Ascending aorta (tissue), 2 donors: Measurements from ENCODE around the gene DNAH11. TPM values are rescaled to one million over a fixed set of nuclear protein-coding genes. Genes with fewer than 3 reads are reported as not detected.

Experiments
- DNase-seq, 2 donors: peaks; one replicate each; pipeline ENCODE4 v3.0.0-alpha.2; 2019; ENCODE audit warnings: low spot score in 2 of 2
- H3K27ac ChIP-seq, 2 donors: fragments of 200-600 bp; sonication (generic); one replicate each; pipeline ENCODE4 v1.5.1; 2016 to 2017; ENCODE audit warnings: mild to moderate bottlenecking in 1 of 2
- H3K27me3 ChIP-seq: fragments of 200-600 bp; sonication (generic); one replicate; pipeline ENCODE4 v1.5.1; 2017
- H3K36me3 ChIP-seq, 2 donors: fragments of 200-600 bp; sonication (generic); one replicate each; pipeline ENCODE4 v1.5.1; 2016
- H3K4me1 ChIP-seq, 2 donors: fragments of 200-600 bp; sonication (generic); one replicate each; pipeline ENCODE4 v1.5.1; 2016 to 2017; ENCODE audit warnings: mild to moderate bottlenecking in 1 of 2
- H3K4me3 ChIP-seq, 2 donors: fragments of 200-600 bp; sonication (generic); one replicate each; pipeline ENCODE4 v1.5.1; 2016 to 2017; ENCODE audit warnings: mild to moderate bottlenecking in 1 of 2
- H3K9me3 ChIP-seq, 2 donors: fragments of 200-600 bp; sonication (generic); one replicate each; pipeline ENCODE4 v1.5.1; 2016
- intact Hi-C: fragments of 100-400 bp; cut with DNase I; formaldehyde crosslinking; loops from one replicate; pipeline ENCODE4 v1.15.1; 2023
- total RNA-seq: library from RNA; depleted of rRNA; stranded (reverse); fragments of >200 nt; gene quantifications from one replicate; pipeline ENCODE4 v1.1.0, GENCODE V29; 2016
- TF ChIP-seq, protein P1 (sequence below), 3 experiments: fragments of 200-600 bp in 2 of 3; fragments of 450-650 bp in 1 of 3; sonication (generic) in 2 of 3; IDR thresholded peaks; one replicate each; pipeline ENCODE4 v1.5.1; 2016 to 2019; ENCODE audit warnings: antibody characterized with exemption in 3 of 3, mild to moderate bottlenecking in 1 of 3, moderate library complexity in 1 of 3

Gene DNAH11
- total RNA-seq, 1 donor from 2014 or later, result 0.75 TPM

- no peaks in the 10 kb centered on the region for H3K36me3 ChIP-seq
- no peaks in the 10 kb centered on the region for H3K9me3 ChIP-seq
- H3K4me3 ChIP-seq, result no peak overlapping the region
- no peak overlapping the region for H3K27ac ChIP-seq
- TF ChIP-seq, protein P1, sequence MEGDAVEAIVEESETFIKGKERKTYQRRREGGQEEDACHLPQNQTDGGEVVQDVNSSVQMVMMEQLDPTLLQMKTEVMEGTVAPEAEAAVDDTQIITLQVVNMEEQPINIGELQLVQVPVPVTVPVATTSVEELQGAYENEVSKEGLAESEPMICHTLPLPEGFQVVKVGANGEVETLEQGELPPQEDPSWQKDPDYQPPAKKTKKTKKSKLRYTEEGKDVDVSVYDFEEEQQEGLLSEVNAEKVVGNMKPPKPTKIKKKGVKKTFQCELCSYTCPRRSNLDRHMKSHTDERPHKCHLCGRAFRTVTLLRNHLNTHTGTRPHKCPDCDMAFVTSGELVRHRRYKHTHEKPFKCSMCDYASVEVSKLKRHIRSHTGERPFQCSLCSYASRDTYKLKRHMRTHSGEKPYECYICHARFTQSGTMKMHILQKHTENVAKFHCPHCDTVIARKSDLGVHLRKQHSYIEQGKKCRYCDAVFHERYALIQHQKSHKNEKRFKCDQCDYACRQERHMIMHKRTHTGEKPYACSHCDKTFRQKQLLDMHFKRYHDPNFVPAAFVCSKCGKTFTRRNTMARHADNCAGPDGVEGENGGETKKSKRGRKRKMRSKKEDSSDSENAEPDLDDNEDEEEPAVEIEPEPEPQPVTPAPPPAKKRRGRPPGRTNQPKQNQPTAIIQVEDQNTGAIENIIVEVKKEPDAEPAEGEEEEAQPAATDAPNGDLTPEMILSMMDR (IDR thresholded peaks at IDR 0.05), result no peak
- DNase-seq, result no peak
- intact Hi-C loops, result no loop called here
- peaks cover 0 to 6% of the 10 kb centered on the region in 2 donors for H3K4me1 ChIP-seq
- no peaks in the 10 kb centered on the region for H3K27me3 ChIP-seq
These were observed 400.1 kb downstream of the DNAH11 start for GRCh38 chr7:21942955-21943354.

DNA sequence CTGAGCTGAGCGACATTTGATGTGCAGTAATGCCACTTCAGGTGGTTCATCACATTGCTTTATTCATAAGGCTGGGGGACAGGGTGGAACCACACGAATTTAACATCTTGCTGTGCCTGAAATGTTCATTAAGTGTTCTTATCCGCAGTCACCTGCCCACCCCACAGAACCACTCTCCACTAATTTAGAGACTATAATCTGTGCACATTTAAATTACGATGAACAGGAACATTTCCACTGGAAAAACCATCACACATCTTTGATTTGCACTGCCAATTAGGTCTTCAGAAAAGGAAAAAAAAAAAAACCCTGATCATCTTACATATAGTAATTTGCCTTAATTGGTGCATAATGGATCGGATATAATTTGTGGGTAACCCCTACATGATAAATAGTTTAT, 400.6 kb downstream of the DNAH11 start:
- no peaks in the 10 kb centered on the region for H3K27me3 ChIP-seq
- no peak overlapping the region for H3K27ac ChIP-seq
- no peak overlapping the region for H3K4me3 ChIP-seq
- TF ChIP-seq, protein P1 (IDR thresholded peaks at IDR 0.05), result no peak
- H3K36me3 ChIP-seq, result no peaks in the 10 kb centered on the region
- H3K9me3 ChIP-seq, result no peaks in the 10 kb centered on the region
- no peak for DNase-seq
- peaks cover 0 to 6% of the 10 kb centered on the region in 2 donors for H3K4me1 ChIP-seq
- intact Hi-C loops, result no loop called here

GRCh38 chr7:21944616-21945453, 402.0 kb downstream of the DNAH11 start:
- Histone ChIP-seq H3K4me1 (peaks cover 0 to 6% of the 10 kb centered on the region in 2 donors), H3K36me3 (no peaks in the 10 kb centered on the region), H3K4me3 (peak overlapping the region; percentile 64 to 66), H3K9me3 (no peaks in the 10 kb centered on the region), H3K27me3 (no peaks in the 10 kb centered on the region), H3K27ac (peak overlapping the region in 1 of 2 donors; percentile 34)
- intact Hi-C loops, result no loop called here
- TF ChIP-seq, protein P1 (IDR thresholded peaks at IDR 0.05), result no peak
- no peak for DNase-seq

DNA sequence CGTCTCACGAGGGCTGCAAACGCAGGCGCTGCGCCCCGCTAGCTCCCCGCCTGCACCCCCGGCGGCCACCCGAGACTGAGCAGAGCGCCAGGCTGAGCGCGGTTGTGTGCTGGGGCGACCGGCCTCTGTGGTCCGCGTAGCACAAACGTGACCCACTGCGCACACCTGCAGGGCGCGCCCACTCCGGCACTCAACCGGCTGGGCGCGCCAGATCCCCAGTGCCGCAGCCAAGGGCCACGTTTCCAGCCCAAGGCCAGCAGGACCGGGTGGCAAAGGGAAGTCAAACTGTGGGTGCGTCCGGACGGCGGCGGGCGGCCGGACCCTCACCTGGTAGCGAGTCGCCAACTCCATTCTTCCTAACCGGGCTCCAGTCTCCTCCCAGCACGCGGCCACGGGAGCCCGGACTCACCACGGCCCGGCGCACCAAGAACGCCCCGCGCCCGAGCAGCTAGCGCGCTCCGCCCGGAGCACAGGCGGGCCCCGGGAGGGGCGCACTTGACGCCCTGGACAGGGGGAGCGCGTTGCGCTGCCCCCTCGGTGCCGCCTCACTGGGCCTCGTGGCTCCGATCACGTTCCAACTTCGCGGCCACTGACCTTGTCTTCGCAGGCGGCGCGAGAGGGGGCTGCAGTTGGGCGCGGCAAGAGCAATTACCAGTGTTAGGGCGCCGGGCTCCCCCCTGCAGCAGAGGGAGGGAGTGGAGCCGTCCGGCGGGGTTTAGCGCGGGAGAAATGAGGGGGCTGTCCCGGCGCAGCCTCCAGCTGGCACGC, 402.8 kb downstream of the DNAH11 start, which contains the start of gene CDCA7L:
CDCA7L (minus strand) TSS at position 446 of the 768 bp plus-strand sequence; CDS start at position 351, 95 bp downstream.
- Histone ChIP-seq H3K27me3 (no peaks in the 10 kb centered on the region), H3K27ac (peak within 1 kb of the TSS in 1 of 2 donors; percentile 34), H3K36me3 (no peaks in the 10 kb centered on the region), H3K4me3 (peak within 1 kb of the TSS; percentile 64 to 66), H3K4me1 (peaks cover 0 to 6% of the 10 kb centered on the region in 2 donors), H3K9me3 (no peaks in the 10 kb centered on the region)
- TF ChIP-seq, protein P1 (IDR thresholded peaks at IDR 0.05), result no peak
- intact Hi-C loops, result no loop called here
- DNase-seq, result peak in 1 of 2 donors; percentile 66

DNA sequence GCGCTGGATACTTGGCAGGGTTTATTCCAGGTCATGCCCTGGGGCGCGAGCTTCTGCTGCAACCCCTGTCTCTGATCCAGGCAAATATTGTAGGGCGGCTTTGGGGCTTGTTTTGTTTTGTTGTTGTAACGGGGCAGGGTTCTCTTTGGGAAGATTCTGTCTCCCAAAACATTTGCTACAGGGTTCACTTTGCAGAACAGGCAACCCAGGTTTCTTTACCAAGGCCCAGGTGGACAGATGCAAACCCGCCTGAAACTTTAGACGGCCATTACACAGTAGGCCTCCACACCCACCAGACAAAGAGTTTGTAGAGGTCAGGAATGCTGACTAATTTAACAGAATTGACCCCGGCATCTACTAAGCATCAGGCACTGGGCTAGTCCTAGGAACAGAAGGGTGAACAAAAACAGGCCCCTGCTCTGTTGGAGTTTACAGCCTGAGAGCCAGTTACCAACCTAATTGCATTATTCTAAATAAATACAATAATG, 403.4 kb downstream of the DNAH11 start:
- Histone ChIP-seq H3K9me3 (no peaks in the 10 kb centered on the region), H3K4me3 (peak overlapping the region in 1 of 2 donors; percentile 64), H3K36me3 (no peaks in the 10 kb centered on the region), H3K4me1 (peaks cover 0 to 6% of the 10 kb centered on the region in 2 donors), H3K27me3 (no peaks in the 10 kb centered on the region), H3K27ac (peak overlapping the region in 1 of 2 donors; percentile 34)
- DNase-seq, result no peak
- TF ChIP-seq, protein P1 (IDR thresholded peaks at IDR 0.05), result no peak
- intact Hi-C loops, result no loop called here
